Neural progenitor cell (in vitro differentiated cells): Measurements from ENCODE around the gene TPST1. TPM values are rescaled to one million over a fixed set of nuclear protein-coding genes. Genes with fewer than 3 reads are reported as not detected.

ENCODE experiments used
- DNase-seq: peaks from one replicate; pipeline ENCODE4 v3.0.0-alpha.2; 2016; ENCODE audit warnings: low spot score
- H2AFZ ChIP-seq: fragments of 200-600 bp; sonication (generic); replicated peaks from 2 replicates; pipeline ENCODE4 v1.6.1; 2016; ENCODE audit warnings: antibody characterized with exemption
- H3F3A ChIP-seq: fragments of 200-600 bp; sonication (generic); 2 replicates; pipeline ENCODE4 v1.6.1; 2016; ENCODE audit warnings: antibody characterized with exemption, low read depth
- H3K27ac ChIP-seq: fragments of 200-600 bp; sonication (generic); 2 replicates; pipeline ENCODE4 v1.5.1; 2016; ENCODE audit warnings: mild to moderate bottlenecking
- H3K27me3 ChIP-seq: fragments of 200-600 bp; sonication (generic); 2 replicates; pipeline ENCODE4 v1.6.1; 2016; ENCODE audit warnings: mild to moderate bottlenecking, moderate library complexity
- H3K36me3 ChIP-seq: fragments of 200-600 bp; sonication (generic); 2 replicates; pipeline ENCODE4 v1.5.1; 2016
- H3K4me1 ChIP-seq: fragments of 200-600 bp; sonication (generic); 2 replicates; pipeline ENCODE4 v1.6.1; 2016; ENCODE audit warnings: mixed run types
- H3K4me2 ChIP-seq: fragments of 200-600 bp; sonication (generic); 2 replicates; pipeline ENCODE4 v1.6.1; 2016
- H3K4me3 ChIP-seq: fragments of 200-600 bp; sonication (generic); 2 replicates; pipeline ENCODE4 v1.5.1; 2016
- H3K79me2 ChIP-seq: fragments of 200-600 bp; sonication (generic); 2 replicates; pipeline ENCODE4 v1.6.1; 2016; ENCODE audit warnings: low read depth
- H3K9ac ChIP-seq: fragments of 200-600 bp; sonication (generic); 2 replicates; pipeline ENCODE4 v1.6.1; 2016
- H3K9me3 ChIP-seq: fragments of 200-600 bp; sonication (generic); 2 replicates; pipeline ENCODE4 v1.5.1; 2016; ENCODE audit warnings: low read depth
- H4K20me1 ChIP-seq: fragments of 200-600 bp; sonication (generic); 2 replicates; pipeline ENCODE4 v1.6.1; 2016; ENCODE audit warnings: low read depth
- H3K27ac Mint-ChIP-seq: 3 replicates; pipeline ENCODE4 v1.8.0; 2021; ENCODE audit warnings: mixed read lengths
- H3K27me3 Mint-ChIP-seq: 2 replicates; pipeline ENCODE4 v1.8.0; 2022; ENCODE audit warnings: low read depth, mild to moderate bottlenecking, inconsistent platforms, moderate library complexity, mixed read lengths; ENCODE audit not compliant: insufficient read depth
- H3K36me3 Mint-ChIP-seq: 3 replicates; pipeline ENCODE4 v1.8.0; 2021; ENCODE audit warnings: mixed read lengths
- H3K4me1 Mint-ChIP-seq: 3 replicates; pipeline ENCODE4 v1.8.0; 2021; ENCODE audit warnings: mixed read lengths
- H3K4me3 Mint-ChIP-seq: 3 replicates; pipeline ENCODE4 v1.8.0; 2021; ENCODE audit warnings: mild to moderate bottlenecking, moderate library complexity, mixed read lengths
- H3K9me3 Mint-ChIP-seq: 3 replicates; pipeline ENCODE4 v1.8.0; 2020; ENCODE audit warnings: mixed read lengths
- EZH2 ChIP-seq: fragments of 200-600 bp; sonication (generic); IDR thresholded peaks from 2 replicates; pipeline ENCODE4 v1.6.1; 2017; ENCODE audit warnings: antibody characterized with exemption, mild to moderate bottlenecking, moderate library complexity
- EZH2phosphoT487 ChIP-seq: fragments of 200-600 bp; sonication (generic); IDR thresholded peaks from 2 replicates; pipeline ENCODE4 v1.6.1; 2017; ENCODE audit warnings: antibody characterized with exemption
- total RNA-seq: library from RNA; depleted of rRNA; stranded (reverse); fragments of >200 nt; gene quantifications from 2 replicates; pipeline ENCODE4 v1.2.3, GENCODE V29; 2015; ENCODE audit warnings: low replicate concordance
- TF ChIP-seq, protein P1 (sequence below): fragments of 200-600 bp; sonication (generic); IDR thresholded peaks from 2 replicates; pipeline ENCODE4 v1.5.1; 2017; ENCODE audit warnings: antibody characterized with exemption, mild to moderate bottlenecking

The TPST1 gene
- total RNA-seq, 1 donor from 2014 or later: 24.9 TPM

DNA sequence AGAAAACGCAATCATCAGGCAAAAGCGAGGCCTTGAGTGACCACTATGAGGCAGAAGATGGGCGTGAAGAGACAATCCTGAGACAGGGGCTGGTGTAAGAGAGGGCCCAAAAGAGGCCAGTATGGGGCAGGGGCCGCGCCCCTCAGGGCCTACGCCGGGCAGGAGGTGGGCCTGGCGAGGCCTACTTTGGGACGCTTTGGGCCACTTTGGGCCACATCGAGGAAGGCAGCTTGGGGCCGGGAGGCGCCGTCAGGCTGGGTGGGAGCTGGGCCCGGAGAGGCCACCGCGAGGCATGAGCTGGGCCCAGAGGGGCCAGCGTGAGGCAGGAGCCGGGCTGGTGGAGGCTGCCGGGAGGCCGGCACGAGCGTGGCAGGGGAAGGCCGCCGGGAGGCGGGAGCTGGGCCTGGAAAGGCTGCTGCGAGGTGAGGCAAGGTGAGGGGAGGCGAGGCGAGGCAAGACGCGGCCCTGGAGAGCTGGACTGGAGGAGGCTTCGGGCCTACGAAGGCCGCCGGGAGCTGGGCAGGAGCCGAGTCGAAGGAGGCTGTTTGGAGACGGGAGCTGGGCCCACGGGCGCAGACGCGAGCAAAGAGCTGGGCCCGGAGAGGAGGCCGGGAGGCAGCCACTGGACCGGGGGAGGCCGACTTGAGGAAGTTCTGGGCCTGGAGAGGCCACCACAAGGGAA is 171.3 kb downstream of the TPST1 start:
- Histone ChIP-seq H3K4me2 (no peak overlapping the region), H3K9me3 (no peaks in the 10 kb centered on the region), H3K36me3 (no peaks in the 10 kb centered on the region), H4K20me1 (no peaks in the 10 kb centered on the region), H3K27ac (no peak overlapping the region), H3K27me3 (no peaks in the 10 kb centered on the region), H3F3A (no peaks in the 10 kb centered on the region), H3K4me1 (no peaks in the 10 kb centered on the region), H3K9ac (no peak overlapping the region), H2AFZ (no peak overlapping the region), H3K79me2 (no peaks in the 10 kb centered on the region), H3K4me3 (no peak overlapping the region)
- H3K27ac Mint-ChIP-seq: peak overlapping the region; percentile 69
- peaks cover 3% of the 10 kb centered on the region for H3K27me3 Mint-ChIP-seq
- H3K36me3 Mint-ChIP-seq: peaks cover 28% of the 10 kb centered on the region
- TF ChIP-seq EZH2phosphoT487: no peak
- no peak for TF ChIP-seq EZH2
- TF ChIP-seq, protein P1, sequence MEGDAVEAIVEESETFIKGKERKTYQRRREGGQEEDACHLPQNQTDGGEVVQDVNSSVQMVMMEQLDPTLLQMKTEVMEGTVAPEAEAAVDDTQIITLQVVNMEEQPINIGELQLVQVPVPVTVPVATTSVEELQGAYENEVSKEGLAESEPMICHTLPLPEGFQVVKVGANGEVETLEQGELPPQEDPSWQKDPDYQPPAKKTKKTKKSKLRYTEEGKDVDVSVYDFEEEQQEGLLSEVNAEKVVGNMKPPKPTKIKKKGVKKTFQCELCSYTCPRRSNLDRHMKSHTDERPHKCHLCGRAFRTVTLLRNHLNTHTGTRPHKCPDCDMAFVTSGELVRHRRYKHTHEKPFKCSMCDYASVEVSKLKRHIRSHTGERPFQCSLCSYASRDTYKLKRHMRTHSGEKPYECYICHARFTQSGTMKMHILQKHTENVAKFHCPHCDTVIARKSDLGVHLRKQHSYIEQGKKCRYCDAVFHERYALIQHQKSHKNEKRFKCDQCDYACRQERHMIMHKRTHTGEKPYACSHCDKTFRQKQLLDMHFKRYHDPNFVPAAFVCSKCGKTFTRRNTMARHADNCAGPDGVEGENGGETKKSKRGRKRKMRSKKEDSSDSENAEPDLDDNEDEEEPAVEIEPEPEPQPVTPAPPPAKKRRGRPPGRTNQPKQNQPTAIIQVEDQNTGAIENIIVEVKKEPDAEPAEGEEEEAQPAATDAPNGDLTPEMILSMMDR: no peak
- no peaks in the 10 kb centered on the region for H3K4me1 Mint-ChIP-seq
- H3K4me3 Mint-ChIP-seq: no peak overlapping the region
- DNase-seq: no peak
- H3K9me3 Mint-ChIP-seq: no peaks in the 10 kb centered on the region

DNA sequence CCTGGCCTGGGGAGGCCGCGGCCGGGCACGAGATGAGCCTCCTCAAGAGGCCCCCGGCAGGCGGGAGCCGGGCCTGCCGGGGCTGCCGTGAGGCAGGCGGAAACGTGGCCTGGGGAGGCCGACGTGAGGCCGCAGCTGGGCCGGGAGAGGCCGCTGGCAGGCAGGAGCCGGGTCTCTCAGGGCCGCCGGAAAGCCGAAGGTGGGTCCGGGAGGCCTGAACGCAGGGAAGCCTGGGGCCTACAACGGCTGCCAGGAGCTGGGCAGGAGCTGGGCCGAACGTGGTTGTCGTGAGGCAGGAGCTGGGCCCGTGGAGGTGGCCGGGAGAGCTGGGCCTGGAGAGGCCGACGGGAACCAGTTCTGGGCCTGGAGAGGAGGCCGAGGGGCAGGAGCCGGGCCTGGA is 171.9 kb downstream of the TPST1 start:
- H3K79me2 ChIP-seq: no peaks in the 10 kb centered on the region
- H3K27ac ChIP-seq: no peak overlapping the region
- H3K4me3 ChIP-seq: no peak overlapping the region
- TF ChIP-seq, protein P1: no peak
- no peak for TF ChIP-seq EZH2
- no peak for TF ChIP-seq EZH2phosphoT487
- Mint-ChIP-seq H3K9me3 (no peaks in the 10 kb centered on the region), H3K4me1 (no peaks in the 10 kb centered on the region), H3K4me3 (no peak overlapping the region), H3K27ac (no peak overlapping the region), H3K36me3 (peaks cover 28% of the 10 kb centered on the region), H3K27me3 (peaks cover 3% of the 10 kb centered on the region)
- H3K4me1 ChIP-seq: no peaks in the 10 kb centered on the region
- no peak overlapping the region for H3K9ac ChIP-seq
- no peak overlapping the region for H3K4me2 ChIP-seq
- no peaks in the 10 kb centered on the region for H3F3A ChIP-seq
- H3K27me3 ChIP-seq: no peaks in the 10 kb centered on the region
- no peak for DNase-seq
- H3K36me3 ChIP-seq: no peaks in the 10 kb centered on the region
- H4K20me1 ChIP-seq: no peaks in the 10 kb centered on the region
- no peak overlapping the region for H2AFZ ChIP-seq
- no peaks in the 10 kb centered on the region for H3K9me3 ChIP-seq

DNA sequence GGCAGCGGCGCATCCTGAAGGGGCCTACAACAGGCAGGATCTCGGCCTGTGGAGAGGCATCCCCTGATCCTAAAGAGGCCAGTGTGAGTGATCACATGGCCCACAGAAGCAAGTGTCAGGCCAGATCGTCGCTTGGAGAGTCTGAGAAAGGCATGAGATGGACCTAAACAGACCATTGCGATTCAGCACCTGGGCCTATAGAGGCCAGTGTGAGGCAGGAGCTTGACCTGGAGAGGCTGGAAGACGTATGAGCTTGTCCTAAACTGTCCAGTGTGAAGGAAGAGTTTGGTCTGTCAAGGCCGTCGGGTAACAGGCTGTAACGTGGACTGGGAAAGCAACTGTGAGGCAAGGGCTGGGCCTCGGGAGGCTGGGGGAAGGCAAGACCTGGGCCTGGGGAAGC is 172.6 kb downstream of the TPST1 start:
- Histone ChIP-seq H3K4me1 (no peaks in the 10 kb centered on the region), H3K27ac (no peak overlapping the region), H3K36me3 (no peaks in the 10 kb centered on the region), H3K9ac (no peak overlapping the region), H3K9me3 (no peaks in the 10 kb centered on the region), H3F3A (no peaks in the 10 kb centered on the region), H4K20me1 (no peaks in the 10 kb centered on the region), H3K4me2 (no peak overlapping the region), H3K79me2 (no peaks in the 10 kb centered on the region), H3K4me3 (no peak overlapping the region), H3K27me3 (no peaks in the 10 kb centered on the region), H2AFZ (no peak overlapping the region)
- H3K4me3 Mint-ChIP-seq: no peak overlapping the region
- TF ChIP-seq, protein P1: no peak
- TF ChIP-seq EZH2phosphoT487: no peak
- TF ChIP-seq EZH2: no peak
- H3K4me1 Mint-ChIP-seq: no peaks in the 10 kb centered on the region
- DNase-seq: no peak
- no peaks in the 10 kb centered on the region for H3K9me3 Mint-ChIP-seq
- peaks cover 3% of the 10 kb centered on the region for H3K27me3 Mint-ChIP-seq
- H3K36me3 Mint-ChIP-seq: peaks cover 28% of the 10 kb centered on the region
- peak overlapping the region; percentile 54 for H3K27ac Mint-ChIP-seq
